GM19452 (cell line): Measurements from ENCODE around the gene SMG6.
"Not testable (repeated sequence)": the region's sequence is repeated elsewhere in the genome, so short reads cannot be mapped to it uniquely, and the experiment has no call there.

Experiments
- ATAC-seq: cut with Tn5 transposase; IDR thresholded peaks from one replicate; pipeline ENCODE4 v1.9.1; 2021; ENCODE audit not compliant: unreplicated experiment

SMG6 gene

DNA sequence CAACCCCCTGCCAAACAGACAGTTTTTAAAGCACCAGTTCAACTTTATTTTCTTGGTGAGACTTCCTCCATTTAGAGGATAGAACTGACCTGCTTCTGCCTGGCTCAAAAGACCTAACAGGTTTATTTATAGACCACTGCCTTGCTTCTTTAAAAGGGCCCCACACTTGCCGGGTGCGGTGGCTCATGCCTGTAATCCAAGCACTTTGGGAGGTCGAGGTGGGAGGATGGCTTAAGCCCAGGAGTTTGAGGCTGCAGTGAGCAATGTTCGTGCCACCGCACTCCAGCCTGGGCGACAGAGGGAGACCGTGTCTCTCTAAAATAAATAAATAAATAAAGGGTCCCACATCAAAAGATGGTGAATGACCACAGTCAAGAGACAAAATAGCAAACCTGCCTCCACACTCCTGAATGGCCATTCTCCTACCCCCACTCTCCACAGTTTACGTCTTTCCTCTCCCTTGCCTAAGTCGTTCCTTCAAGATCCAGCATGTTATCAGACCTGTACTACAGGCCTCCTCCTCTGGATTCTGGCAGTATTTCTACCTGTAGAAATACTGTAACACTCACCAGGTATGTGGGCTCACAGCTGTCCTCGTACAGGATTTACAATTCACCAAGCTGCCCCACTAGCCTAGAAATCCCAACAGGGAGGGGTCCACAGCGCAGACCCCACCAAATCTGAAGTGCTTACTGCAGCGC lies 95.6 kb downstream of the SMG6 start:
- ATAC-seq: no peak

GRCh38 chr17:2204393-2204792 lies 99.2 kb downstream of the SMG6 start:
- no peak for ATAC-seq

GRCh38 chr17:2203818-2204217 lies 99.8 kb downstream of the SMG6 start:
- ATAC-seq: no peak

DNA sequence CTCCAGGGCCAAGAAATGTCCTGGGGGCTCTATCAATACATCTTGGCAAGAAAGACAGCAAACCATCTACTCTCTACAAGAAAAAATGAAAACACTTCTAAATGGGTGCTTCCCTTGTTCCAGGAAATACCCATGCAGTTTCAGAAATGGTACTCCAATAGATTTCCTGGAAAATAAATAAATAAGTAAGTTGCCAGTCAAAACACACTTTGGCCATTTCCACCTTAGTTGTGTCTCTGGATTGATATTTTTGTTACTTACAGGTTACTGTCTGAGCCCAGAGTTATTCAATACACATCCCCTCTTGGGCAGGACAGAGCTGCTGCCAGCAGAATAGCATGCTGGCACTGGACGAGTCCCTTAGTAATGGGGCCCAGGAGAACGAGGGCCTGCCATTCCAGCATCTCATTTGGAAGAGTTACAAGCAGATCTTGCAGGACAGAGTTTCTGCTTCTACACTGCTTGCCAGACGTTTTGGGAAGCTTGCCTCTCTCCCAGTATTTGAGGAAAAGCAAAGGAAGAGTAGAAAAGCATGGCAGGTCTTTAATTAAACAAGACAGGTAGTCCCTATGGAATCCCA lies 100.5 kb downstream of the SMG6 start:
- no peak for ATAC-seq

DNA sequence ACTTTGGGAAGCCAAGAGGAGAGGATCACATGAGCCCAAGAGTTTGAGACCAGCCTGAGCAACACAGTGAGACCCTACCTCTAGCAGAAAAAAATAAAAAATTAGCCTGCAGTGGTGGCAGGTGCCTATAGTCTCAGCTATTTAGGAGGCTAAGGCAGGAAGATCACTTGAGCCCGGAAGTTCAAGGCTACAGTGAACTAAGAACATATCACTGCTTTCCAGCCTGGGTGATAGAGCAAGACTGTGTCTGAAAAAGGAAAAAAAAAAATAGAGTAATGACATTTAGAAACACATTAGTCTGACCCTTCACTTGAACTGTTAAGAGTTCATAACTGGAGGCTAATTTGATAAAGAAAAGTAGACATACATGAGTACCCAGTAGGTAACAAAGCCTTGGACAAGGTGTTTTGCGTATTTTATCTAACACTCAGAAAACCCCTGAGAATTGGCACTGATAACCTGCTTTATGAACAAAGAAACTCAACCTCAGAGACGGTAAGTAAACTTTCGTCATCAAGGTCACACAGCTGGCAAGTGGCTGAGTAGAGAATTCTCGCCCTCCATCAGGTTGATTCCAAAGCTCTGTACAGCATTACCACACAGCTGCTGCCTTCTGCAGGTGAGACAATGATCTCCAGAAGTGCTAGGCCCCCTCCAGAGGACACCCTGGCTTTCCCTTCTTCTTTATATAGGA lies 101.1 kb downstream of the SMG6 start:
- no peak for ATAC-seq

DNA sequence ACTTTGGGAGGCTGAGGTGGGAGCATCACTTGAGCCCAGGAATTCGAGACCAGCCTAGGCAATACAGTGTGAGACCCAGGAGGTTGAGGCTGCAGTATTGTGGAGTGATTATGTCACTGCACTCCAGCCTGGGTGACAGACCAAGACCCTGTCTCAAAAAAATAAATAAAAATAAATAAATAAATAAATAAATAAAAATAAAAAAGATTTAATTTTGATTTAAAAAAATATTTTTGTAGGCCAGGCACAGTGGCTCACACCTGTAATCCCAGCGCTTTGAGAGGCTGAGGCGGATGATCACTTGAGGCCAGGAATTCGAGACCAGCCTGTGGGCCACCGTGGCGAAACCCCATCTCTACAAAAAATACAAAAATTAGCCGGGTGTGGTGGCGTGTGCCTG lies 104.2 kb downstream of the SMG6 start:
- not testable (repeated sequence) for ATAC-seq

DNA sequence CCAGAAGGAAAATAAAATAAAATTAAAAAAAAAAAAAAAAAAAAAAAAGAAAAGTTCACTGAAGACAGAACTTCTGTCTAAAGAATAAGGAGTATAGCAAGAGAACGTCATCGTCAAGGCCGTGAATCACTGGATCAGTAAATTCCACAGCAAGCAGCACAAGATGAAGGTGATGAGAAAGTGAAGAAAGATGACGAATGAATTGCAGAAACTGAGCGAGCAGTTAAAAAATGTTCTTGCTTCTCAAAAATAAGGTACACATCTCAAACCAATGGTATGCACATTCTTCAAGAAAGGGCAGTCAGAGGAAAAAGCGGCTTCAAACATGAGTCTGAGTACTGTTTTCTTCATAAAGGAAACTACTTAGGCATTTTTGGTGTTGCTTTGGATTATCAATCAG lies 104.7 kb downstream of the SMG6 start:
- no peak for ATAC-seq

GRCh38 chr17:2197271-2197670 lies 106.3 kb downstream of the SMG6 start:
- ATAC-seq: no peak

DNA sequence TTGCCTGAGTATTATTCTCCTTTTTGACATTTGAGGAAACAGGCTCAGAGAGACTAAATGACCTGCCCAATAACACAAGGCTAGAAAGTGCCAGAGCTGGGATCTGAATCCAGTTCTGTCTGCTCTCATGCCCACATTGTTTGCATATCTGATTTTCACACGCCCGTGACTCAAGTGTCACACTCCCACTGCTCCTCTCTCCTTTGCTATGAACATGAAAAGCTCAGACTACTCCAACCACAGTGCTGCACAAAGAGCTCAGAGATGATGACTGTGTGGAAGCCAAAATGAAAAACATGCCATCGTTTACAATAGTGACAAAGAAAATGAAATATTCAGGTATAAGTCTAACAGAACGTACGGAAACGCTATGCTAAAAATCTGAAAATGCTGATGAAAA lies 107.9 kb downstream of the SMG6 start:
- no peak for ATAC-seq

DNA sequence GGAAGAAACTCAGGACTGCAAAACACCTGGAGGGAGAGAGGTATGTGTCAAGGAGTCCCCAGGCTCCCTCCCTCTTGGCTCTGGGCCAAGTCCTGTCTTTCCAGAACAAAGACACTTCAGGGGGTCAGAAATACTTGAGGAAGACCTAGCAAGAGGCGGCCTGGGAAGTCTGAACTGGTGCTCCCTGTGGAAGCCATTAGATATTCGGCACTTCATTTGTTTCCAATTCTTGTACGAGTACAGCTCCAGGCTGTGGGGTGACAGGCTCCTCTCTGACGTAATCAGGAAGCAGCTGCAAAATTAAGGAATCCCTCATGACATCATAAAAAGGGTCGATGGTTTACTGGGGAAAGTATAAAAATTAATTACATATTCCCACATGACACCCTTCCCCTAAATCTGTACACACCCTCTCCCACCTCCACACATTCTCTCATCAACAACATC lies 108.7 kb downstream of the SMG6 start:
- ATAC-seq: no peak

DNA sequence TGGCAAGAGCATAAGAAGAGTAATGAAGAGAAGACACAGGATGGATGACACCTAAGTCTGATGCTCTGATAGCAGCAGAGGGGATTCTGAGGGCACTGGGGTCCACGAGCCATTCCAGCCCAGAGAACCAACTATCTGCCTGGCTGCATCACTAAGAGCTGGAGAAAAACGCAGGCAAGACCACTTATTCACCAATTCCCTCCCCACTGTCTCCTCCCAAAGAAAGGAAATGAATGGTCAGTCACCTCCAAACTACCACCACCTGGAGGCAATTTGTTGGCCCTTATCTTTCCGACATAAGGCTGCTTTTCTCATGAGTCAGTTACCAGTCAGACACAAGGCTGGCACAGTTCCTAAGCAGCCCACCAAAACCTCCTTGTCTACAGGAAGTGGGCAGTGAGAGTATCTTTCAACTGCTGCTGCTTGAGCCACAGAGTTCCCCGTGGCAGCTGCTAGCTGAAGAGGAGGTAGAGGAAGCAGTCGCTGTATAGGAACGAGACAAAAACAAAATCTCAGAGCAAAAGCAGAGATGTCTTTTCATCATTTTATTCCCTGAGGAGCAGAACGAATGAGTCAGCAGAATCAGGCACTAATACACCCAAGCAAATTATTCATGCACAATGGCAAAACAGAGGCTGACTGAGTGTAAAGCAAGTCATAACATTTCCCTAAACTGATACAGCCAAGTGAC lies 111.1 kb downstream of the SMG6 start:
- no peak for ATAC-seq

DNA sequence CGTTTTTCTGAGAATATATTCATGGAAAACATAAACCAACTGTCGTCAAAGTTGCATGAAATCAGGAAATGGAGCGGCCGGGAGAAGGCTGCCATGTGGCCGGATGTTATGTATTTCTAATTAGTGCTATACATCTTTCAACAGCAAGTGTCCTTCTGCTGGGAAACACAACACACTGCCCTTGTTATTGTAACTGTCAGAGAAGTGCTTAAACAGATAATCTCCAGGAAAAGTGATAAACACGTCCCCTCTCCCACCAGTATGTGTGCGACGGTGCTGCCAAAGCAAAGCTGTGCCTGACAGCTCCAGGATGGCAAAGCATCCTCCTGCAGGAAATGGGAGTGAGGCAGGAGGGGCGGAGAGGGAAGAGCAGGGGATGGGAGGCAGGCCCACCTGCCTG lies 111.8 kb downstream of the SMG6 start:
- no peak for ATAC-seq

DNA sequence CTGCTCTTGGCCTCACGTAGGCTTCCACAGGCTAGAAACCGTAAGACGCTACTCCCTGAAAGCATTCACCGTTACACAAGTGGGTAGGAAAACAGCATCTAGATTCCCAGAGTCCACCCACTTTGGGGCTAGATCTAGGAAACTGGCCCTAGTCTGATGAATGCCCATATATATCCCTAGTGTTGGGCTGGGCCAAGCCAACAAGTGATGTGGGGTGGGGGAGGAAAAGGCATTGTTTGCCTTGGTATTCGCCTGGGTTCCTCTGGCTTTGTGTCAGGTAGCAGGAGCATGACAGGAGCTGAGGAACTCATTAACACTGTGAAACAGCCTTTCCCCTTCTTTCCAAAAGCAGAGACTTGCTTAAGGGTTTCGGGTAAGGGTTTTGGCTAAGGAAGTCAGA lies 112.4 kb downstream of the SMG6 start:
- ATAC-seq: no peak

DNA sequence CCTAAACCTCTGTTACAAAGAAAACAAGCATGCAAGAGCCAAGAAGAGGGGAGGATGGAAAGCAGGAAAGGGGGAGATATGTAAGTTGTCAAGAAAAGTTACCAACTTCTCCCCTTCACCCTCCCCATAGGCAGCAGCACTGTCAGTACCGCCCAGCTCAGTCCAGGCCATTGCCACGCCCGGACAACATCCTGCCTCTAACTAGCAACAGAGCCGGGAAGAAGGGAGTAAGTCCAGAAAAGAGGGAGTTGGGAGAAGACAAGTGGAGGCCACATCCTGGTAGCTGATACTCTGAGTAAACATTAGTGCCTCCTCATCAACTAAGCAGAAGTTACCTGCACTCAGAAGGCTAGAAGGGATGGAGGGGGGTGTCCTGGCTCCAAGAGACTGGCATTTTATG lies 113.6 kb downstream of the SMG6 start:
- no peak for ATAC-seq

DNA sequence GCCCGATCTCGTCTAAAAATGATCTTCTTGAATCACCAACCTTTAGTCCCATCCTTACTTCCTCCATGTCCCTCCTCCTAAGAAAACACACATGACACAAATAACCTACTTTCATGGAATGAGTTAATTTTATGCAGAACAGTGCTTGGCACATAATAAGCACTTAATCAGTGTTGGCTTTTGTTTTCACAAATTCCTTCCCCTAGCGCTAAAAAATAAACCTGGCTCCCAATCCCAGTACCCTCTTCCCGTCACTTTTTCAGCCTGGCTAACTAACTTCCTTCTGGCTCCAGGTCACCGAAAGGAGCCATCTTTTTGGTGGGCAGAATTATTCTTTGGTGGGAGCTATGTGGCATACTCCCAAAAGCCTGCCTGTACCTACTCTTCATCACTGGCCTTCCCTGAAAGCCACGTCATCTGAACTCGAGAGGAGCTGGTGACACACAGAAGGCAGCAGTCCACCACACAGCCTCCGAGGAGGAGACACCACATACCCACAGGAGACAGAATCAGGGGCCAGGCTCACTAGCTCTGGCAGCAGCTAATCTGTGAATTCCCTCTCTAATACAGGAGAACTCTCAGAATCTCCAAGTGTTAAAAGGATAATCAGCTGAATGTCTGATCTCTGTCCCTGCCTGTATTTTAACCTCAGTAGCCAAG lies 114.5 kb downstream of the SMG6 start:
- no peak for ATAC-seq

DNA sequence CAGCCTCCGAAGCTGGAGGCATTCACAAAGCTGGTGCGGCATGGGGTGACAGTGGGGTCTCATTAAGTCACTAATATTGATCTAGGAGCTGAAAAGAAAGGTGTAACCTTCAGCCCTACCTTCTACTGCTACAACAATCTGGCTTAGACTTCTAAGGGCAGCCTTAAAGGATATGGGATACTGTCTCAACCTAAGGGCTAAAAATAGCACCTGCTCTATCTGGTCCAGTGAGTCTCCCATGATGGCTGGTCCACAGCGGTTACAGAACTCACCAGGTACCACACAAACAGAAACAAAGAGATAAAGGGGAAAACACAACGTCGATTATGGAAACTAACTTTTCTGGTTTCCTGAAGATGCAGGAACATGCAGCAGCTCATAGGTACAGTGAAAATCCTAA lies 115.8 kb downstream of the SMG6 start:
- no peak for ATAC-seq

DNA sequence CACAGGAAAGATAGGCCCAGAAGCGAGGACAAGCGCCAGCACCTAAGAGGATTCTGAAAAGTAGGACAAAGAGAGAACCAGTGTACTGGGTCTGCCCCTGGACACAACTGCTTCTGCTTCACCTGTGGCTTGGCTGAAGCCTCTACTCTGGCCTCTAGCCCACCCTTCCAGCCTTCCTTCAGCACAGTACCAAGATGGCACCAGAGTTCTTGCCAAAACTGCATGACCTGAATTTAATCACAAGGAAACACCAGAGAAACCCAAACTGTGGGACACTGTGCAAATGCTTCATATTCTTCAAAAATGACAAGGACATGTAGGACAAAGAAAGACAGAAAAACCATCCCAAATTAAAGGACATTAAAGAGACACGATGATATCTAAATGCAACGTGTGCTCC lies 116.6 kb downstream of the SMG6 start:
- no peak for ATAC-seq

- no peak for ATAC-seq
These were observed 118.3 kb downstream of the SMG6 start for GRCh38 chr17:2184993-2185931.

DNA sequence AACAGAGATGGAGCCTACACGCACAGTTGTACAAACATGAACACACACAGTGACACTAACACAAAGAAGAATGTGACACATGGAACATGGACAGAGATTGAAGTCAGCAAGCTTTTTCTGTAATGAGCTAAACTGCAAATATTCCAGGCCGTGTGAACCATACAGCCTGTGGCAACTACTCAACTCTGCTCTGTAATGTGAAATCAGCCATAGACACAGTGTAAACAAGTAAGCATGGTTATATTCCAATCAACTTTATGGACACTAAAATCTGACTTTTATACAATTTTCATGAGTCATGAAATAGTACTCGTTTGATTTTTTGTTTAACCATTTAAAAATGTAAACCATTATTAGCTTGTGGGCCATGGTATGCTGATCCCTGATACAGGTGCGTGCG lies 120.2 kb downstream of the SMG6 start:
- ATAC-seq: no peak

DNA sequence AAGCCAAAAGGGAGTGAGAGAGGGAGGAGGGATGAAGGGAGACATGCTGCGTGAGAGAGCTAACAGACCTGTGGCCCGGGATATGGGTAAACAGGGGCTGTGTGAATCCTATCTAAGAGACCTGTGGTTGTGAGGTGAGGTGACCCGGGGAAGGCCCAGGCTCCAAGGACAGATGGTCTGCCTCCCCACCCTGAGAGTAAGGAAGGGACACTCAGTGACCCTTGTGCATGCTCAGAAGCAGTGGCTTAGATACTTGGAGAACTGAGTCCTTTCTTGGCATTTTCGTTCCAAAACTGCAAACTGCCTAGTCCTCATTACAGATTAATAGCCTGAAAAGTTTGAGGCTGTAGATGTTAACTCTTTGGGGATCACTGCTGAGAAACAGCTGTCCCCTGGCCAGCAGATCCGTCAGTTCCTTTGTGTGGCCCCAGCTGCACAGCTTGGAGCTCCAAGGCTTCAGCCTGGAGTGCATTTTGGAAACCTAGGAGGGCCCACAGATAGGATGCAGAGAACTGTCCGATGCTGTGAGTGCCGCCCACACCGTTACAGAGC lies 121.6 kb downstream of the SMG6 start:
- no peak for ATAC-seq
